H1 (cell line): Measurements from ENCODE around the gene TMEM196. TPM values are rescaled to one million over a fixed set of nuclear protein-coding genes. Genes with fewer than 3 reads are reported as not detected.

Experiments used
- CBX5 ChIP-seq: fragments of 300-800, 300-1000 bp; sonication (generic); IDR thresholded peaks from 2 replicates; pipeline ENCODE4 v1.7.1; 2016; ENCODE audit warnings: antibody characterized with exemption, low read length, low read depth
- GTF2F1 ChIP-seq: IDR thresholded peaks from 2 replicates; pipeline ENCODE4 v1.6.1; 2012; ENCODE audit warnings: low read depth, low read length, improper control_type of control experiment, borderline replicate concordance
- polyA plus RNA-seq, 7 experiments: library from polyadenylated mRNA; depleted of rRNA in 3 of 7; stranded (reverse) in 5 of 7; unstranded in 2 of 7; fragments of >200 nt in 5 of 7; fragments of 200-250 nt in 2 of 7; gene quantifications; 1 replicate in 5 of 7; 2 replicates in 1 of 7; 4 replicates in 1 of 7; pipeline versions ENCODE4 v1.2.1 to v1.2.3, GENCODE V29; 2011 to 2013; ENCODE audit warnings: missing spikeins in 2 of 7, mixed read lengths in 2 of 7
- total RNA-seq: library from RNA; stranded (reverse); fragmentation: NEBNext Ultra II Directional; extraction: Animal tissue kit (Norgen Biotek cat#: 25700); gene quantifications from 2 replicates; pipeline ENCODE4 v1.2.1, GENCODE V29; 2021
- TF ChIP-seq, protein P1 (sequence below): fragments of 300-600 bp; sonication (generic); IDR thresholded peaks from 2 replicates; pipeline ENCODE4 v1.7.1; 2012; ENCODE audit warnings: low read length, moderate library complexity, mild to moderate bottlenecking, inconsistent platforms; ENCODE audit not compliant: insufficient replicate concordance

TMEM196 gene
- total and polyA plus RNA-seq, 2 of the 8 experiments (the other 6 are each of a cell fraction or from before 2014, with no cell fraction given) = 0.06 to 0.07 TPM

GRCh38 chr7:19776981-19777380 is 3.6 kb upstream of the TMEM196 start (continued):
- TF ChIP-seq, protein P1, sequence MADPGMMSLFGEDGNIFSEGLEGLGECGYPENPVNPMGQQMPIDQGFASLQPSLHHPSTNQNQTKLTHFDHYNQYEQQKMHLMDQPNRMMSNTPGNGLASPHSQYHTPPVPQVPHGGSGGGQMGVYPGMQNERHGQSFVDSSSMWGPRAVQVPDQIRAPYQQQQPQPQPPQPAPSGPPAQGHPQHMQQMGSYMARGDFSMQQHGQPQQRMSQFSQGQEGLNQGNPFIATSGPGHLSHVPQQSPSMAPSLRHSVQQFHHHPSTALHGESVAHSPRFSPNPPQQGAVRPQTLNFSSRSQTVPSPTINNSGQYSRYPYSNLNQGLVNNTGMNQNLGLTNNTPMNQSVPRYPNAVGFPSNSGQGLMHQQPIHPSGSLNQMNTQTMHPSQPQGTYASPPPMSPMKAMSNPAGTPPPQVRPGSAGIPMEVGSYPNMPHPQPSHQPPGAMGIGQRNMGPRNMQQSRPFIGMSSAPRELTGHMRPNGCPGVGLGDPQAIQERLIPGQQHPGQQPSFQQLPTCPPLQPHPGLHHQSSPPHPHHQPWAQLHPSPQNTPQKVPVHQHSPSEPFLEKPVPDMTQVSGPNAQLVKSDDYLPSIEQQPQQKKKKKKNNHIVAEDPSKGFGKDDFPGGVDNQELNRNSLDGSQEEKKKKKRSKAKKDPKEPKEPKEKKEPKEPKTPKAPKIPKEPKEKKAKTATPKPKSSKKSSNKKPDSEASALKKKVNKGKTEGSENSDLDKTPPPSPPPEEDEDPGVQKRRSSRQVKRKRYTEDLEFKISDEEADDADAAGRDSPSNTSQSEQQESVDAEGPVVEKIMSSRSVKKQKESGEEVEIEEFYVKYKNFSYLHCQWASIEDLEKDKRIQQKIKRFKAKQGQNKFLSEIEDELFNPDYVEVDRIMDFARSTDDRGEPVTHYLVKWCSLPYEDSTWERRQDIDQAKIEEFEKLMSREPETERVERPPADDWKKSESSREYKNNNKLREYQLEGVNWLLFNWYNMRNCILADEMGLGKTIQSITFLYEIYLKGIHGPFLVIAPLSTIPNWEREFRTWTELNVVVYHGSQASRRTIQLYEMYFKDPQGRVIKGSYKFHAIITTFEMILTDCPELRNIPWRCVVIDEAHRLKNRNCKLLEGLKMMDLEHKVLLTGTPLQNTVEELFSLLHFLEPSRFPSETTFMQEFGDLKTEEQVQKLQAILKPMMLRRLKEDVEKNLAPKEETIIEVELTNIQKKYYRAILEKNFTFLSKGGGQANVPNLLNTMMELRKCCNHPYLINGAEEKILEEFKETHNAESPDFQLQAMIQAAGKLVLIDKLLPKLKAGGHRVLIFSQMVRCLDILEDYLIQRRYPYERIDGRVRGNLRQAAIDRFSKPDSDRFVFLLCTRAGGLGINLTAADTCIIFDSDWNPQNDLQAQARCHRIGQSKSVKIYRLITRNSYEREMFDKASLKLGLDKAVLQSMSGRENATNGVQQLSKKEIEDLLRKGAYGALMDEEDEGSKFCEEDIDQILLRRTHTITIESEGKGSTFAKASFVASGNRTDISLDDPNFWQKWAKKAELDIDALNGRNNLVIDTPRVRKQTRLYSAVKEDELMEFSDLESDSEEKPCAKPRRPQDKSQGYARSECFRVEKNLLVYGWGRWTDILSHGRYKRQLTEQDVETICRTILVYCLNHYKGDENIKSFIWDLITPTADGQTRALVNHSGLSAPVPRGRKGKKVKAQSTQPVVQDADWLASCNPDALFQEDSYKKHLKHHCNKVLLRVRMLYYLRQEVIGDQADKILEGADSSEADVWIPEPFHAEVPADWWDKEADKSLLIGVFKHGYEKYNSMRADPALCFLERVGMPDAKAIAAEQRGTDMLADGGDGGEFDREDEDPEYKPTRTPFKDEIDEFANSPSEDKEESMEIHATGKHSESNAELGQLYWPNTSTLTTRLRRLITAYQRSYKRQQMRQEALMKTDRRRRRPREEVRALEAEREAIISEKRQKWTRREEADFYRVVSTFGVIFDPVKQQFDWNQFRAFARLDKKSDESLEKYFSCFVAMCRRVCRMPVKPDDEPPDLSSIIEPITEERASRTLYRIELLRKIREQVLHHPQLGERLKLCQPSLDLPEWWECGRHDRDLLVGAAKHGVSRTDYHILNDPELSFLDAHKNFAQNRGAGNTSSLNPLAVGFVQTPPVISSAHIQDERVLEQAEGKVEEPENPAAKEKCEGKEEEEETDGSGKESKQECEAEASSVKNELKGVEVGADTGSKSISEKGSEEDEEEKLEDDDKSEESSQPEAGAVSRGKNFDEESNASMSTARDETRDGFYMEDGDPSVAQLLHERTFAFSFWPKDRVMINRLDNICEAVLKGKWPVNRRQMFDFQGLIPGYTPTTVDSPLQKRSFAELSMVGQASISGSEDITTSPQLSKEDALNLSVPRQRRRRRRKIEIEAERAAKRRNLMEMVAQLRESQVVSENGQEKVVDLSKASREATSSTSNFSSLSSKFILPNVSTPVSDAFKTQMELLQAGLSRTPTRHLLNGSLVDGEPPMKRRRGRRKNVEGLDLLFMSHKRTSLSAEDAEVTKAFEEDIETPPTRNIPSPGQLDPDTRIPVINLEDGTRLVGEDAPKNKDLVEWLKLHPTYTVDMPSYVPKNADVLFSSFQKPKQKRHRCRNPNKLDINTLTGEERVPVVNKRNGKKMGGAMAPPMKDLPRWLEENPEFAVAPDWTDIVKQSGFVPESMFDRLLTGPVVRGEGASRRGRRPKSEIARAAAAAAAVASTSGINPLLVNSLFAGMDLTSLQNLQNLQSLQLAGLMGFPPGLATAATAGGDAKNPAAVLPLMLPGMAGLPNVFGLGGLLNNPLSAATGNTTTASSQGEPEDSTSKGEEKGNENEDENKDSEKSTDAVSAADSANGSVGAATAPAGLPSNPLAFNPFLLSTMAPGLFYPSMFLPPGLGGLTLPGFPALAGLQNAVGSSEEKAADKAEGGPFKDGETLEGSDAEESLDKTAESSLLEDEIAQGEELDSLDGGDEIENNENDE = no peak
- TF ChIP-seq GTF2F1 = no peak
- TF ChIP-seq CBX5 = no peak
